K562 (cell line): ENCODE measurements around the gene HSPA5. TPM values are rescaled to one million over a fixed set of nuclear protein-coding genes. Genes with fewer than 3 reads are reported as not detected.

ENCODE experiments used
- ARID3B ChIP-seq: fragments of 250-450 bp; sonication (Bioruptor Pico); IDR thresholded peaks from 2 replicates; pipeline ENCODE4 v1.4.0; 2020; ENCODE audit warnings: borderline replicate concordance
- ILK ChIP-seq: fragments of 450-650 bp; IDR thresholded peaks from 2 replicates; pipeline ENCODE4 v1.6.1; 2016; ENCODE audit warnings: missing genetic modification characterization, low read depth, mild to moderate bottlenecking, missing compliant biosample characterization, moderate library complexity, borderline replicate concordance
- IRF2 ChIP-seq: sonication (generic); formaldehyde crosslinking; IDR thresholded peaks from 2 replicates; pipeline ENCODE4 v1.8.1; 2022; ENCODE audit warnings: mild to moderate bottlenecking, missing genetic modification reagents
- MBD2 ChIP-seq: sonication (generic); IDR thresholded peaks from 2 replicates; pipeline ENCODE4 v1.6.1; 2016; ENCODE audit warnings: low read depth, borderline replicate concordance
- POLR3G ChIP-seq: IDR thresholded peaks from 2 replicates; pipeline ENCODE4 v1.6.1; 2011; ENCODE audit not compliant: insufficient read length, insufficient replicate concordance; ENCODE audit errors: extremely low read depth
- PRDM10 ChIP-seq: fragments of 450-650 bp; IDR thresholded peaks from 2 replicates; pipeline ENCODE4 v1.6.1; 2018; ENCODE audit not compliant: partially characterized antibody
- PTBP1 ChIP-seq: fragments of 200-400 bp; formaldehyde crosslinking; IDR thresholded peaks from 2 replicates; pipeline ENCODE4 v1.6.1; 2017; ENCODE audit warnings: low read depth, low read length
- SIN3A ChIP-seq, 2 experiments: fragments of 150-350 bp in 1 of 2; IDR thresholded peaks; 2 replicates each; pipeline ENCODE4 v1.6.1; 2011 to 2016; ENCODE audit warnings: borderline replicate concordance in 2 of 2, low read depth in 2 of 2, low read length in 2 of 2, mild to moderate bottlenecking in 2 of 2, moderate library complexity in 2 of 2; ENCODE audit not compliant: control insufficient read depth in 1 of 2
- SMAD2 ChIP-seq: fragments of 150-350 bp; IDR thresholded peaks from 2 replicates; pipeline ENCODE4 v1.6.1; 2014; ENCODE audit warnings: low read depth, mild to moderate bottlenecking, low read length
- SNRNP70 ChIP-seq: fragments of 200-400 bp; formaldehyde crosslinking; optimal IDR thresholded peaks from 2 replicates; pipeline ENCODE3; 2017; ENCODE audit warnings: low read depth, low read length
- TGIF2 ChIP-seq: sonication (generic); formaldehyde crosslinking; IDR thresholded peaks from 2 replicates; pipeline ENCODE4 v1.8.1; 2022; ENCODE audit warnings: mild to moderate bottlenecking, missing genetic modification reagents, moderate library complexity
- THRB ChIP-seq: fragments of 450-650 bp; formaldehyde crosslinking; conservative IDR thresholded peaks from 2 replicates; pipeline ENCODE4 v1.4.0; 2022; ENCODE audit warnings: mild to moderate bottlenecking, missing genetic modification characterization
- ZMIZ1 ChIP-seq, 2 experiments: fragments of 150-350 bp in 1 of 2; IDR thresholded peaks; 2 replicates each; pipeline ENCODE4 v1.6.1; 2012 to 2016; ENCODE audit warnings: low read depth in 2 of 2, low read length in 2 of 2, mild to moderate bottlenecking in 1 of 2, moderate library complexity in 1 of 2
- ZNF280A ChIP-seq: fragments of 450-650 bp; IDR thresholded peaks from 2 replicates; pipeline ENCODE4 v1.6.1; 2018; ENCODE audit warnings: mild to moderate bottlenecking, low read depth; ENCODE audit not compliant: partially characterized antibody
- ZNF41 ChIP-seq: fragments of 250-450 bp; sonication (Bioruptor Pico); conservative IDR thresholded peaks from 2 replicates; pipeline ENCODE4 v1.4.0; 2020; ENCODE audit warnings: mild to moderate bottlenecking
- polyA plus RNA-seq, 8 experiments: library from polyadenylated mRNA; depleted of rRNA in 4 of 8; stranded (reverse) in 5 of 8; unstranded in 3 of 8; fragments of >200 nt; fragmentation: Nextera tagmentation in 2 of 8; fragmentation: Illumina TruSeq in 1 of 8; extraction: Ambion mirVana in 2 of 8; extraction: Trizol in 1 of 8; gene quantifications; 2 replicates each; pipeline versions ENCODE4 v1.2.1 to v1.2.3, GENCODE V29; 2011 to 2014; ENCODE audit warnings: inconsistent platforms in 1 of 8, missing spikeins in 1 of 8
- total RNA-seq, 7 experiments: library from RNA; depleted of rRNA in 6 of 7; stranded (reverse); fragments of >200 nt in 6 of 7; fragmentation: Illumina TruSeq in 2 of 7; extraction: Trizol in 2 of 7; gene quantifications; 2 replicates each; pipeline versions ENCODE4 v1.2.1 to v1.2.3, GENCODE V29; 2011 to 2021; ENCODE audit warnings: low replicate concordance in 1 of 7

HSPA5 gene
- total and polyA plus RNA-seq, 9 of the 15 experiments (the other 6 are each of a cell fraction or from before 2014, with no cell fraction given): 48.0 to 265 (median 113) TPM

GRCh38 chr9:125243792-125244260 is 2.7 kb upstream of the HSPA5 start (continued):
- TF ChIP-seq ARID3B (CRISPR knock-in tag): no peak
- no peak for TF ChIP-seq PRDM10
- TF ChIP-seq TGIF2 (CRISPR knock-in tag): no peak
- TF ChIP-seq ILK (tag): no peak
- no peak for TF ChIP-seq SIN3A (IDR thresholded peaks at IDR 0.05; ENCODE audit: borderline replicate concordance in 2 of 2, control insufficient read depth in 1 of 2, low read depth in 2 of 2, low read length in 2 of 2)
- no peak for TF ChIP-seq ZNF280A
- TF ChIP-seq PTBP1: no peak
- no peak for TF ChIP-seq IRF2 (CRISPR knock-in tag)
- TF ChIP-seq THRB (CRISPR knock-in tag): no peak
- TF ChIP-seq ZNF41: 0 out of 2 replicates have a peak, but pooled peaks have one; percentile 39
- TF ChIP-seq POLR3G: no peak
- no peak for TF ChIP-seq SMAD2
- no peak for TF ChIP-seq SNRNP70
- no peak for TF ChIP-seq ZMIZ1 (IDR thresholded peaks at IDR 0.05; ENCODE audit: low read depth in 2 of 2, low read length in 2 of 2)
- no peak for TF ChIP-seq MBD2
